Superior temporal gyrus (tissue), 1 donor: ENCODE data around the gene VARS1.
A peak's percentile ranks its signal among the peaks of the same experiment; 100 is the strongest.
"Not testable (repeated sequence)": the region's sequence is repeated elsewhere in the genome, so short reads cannot be mapped to it uniquely, and the experiment has no call there.

Experiments used
- DNase-seq: peaks from one replicate; pipeline ENCODE4 v3.0.0-alpha.2; 2016; ENCODE audit errors: extremely low spot score

The VARS1 gene

DNA sequence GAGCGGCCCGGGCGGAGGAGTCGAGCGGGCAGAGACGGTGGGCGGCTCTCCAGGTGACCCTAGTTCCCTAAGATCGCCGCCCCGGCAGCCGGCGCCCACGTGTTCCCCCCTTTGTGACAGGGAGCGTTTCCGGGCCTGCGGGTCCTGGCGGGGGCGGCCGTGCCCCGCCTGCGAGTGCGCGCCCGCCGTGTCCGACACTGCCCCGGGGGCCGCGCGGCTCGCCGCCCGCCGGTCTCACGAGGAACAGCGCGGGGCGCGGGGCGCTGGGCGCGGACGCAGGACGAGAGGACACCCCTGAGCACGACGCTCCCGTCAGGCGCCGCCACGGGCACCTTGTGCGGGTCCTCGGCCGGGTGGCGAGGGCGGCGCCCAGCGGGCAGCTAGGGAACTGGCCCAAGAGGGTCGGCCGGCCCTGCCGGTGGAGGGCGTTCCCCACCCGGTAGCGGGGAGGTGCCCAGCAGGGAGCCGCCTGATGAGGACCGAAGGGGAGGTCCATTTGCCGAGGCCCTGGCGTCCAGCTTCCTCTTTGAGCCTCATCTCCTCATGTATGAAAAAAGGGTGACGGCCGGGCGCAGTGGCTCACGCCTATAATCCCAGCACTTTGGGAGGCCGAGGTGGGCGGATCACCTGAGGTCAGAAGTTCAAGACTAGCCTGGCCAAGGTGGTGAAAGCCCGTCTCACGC lies at the start of gene VARS1:
Gene VARS1, minus strand, starts transcription at position 137 of the 683 bp plus-strand sequence. CDS start 535 bp downstream, outside the sequence.
- DNase-seq: peak; percentile 83

DNA sequence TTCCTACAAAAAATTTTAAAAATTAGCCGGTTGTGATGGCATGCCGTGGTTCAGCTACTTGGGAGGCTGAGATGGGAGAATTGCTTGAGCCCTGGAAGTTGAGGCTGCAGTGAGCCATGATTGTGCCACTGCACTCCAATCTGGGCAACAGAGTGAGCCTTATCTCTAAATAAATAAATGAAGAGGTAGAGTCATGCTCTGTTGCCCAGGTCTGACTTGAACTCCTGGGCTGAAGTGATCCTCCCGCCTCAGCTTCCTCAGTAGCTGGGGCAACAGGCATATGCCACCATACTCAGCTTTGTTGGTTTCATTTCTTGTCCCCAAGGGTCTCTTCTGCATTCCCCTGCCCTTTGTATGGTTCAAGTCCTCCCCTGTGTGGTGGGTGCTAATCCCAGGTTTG lies 49.0 kb upstream of the VARS1 start:
- no peak for DNase-seq

DNA sequence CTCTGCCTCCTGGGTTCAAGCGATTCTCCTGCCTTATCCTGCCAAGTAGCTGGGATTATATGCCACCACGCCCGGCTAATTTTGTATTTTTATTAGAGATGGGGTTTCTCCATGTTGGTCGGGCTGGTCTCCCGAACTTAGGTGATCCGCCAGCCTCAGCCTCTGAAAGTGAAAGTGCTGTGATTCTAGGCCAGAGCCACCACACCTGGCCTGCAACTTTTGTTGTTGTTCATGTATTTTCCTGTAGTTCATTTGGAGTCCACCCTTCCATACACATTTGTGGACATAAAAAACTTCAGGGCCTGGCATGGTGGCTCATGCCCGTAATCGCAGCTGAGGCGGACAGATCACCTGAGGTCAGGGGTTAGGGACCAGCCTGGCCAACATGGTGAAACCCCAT lies 46.5 kb upstream of the VARS1 start:
- no peak for DNase-seq

DNA sequence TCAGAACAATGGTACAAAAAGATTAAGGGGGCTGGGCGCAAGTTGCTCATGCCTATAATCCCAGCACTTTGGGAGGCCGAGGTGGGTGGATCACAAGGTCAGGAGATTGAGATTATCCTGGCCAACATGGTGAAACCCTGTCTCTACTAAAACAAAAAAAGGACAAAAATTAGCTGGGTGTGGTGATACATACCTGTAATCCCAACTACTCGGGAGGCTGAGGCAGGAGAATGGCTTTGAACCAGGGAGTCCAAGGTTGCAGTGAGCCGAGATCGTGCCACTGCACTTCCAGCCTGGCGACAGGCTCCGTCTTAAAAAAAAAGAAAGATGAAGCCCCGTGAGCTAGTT lies 44.2 kb upstream of the VARS1 start:
- DNase-seq: not testable (repeated sequence)

DNA sequence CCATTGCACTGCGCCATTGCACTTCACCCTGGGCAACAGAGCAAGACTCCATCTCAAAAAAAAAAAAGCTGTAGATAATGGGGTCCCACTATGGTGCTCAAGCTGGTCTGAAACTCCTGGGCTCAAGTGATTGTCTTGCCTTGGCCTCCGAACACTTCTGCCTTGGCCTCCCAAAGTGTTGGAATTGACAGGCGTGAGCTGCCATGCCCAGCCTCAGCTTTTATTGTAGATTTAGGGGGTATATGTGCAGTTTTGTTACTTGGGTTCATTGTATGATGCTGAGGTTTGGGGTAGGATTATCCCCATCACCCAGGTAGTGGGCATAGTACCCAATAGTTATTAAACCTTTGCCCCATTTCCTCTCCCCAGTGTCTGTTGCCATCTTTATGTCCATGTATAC lies 43.4 kb upstream of the VARS1 start:
- DNase-seq: no peak

DNA sequence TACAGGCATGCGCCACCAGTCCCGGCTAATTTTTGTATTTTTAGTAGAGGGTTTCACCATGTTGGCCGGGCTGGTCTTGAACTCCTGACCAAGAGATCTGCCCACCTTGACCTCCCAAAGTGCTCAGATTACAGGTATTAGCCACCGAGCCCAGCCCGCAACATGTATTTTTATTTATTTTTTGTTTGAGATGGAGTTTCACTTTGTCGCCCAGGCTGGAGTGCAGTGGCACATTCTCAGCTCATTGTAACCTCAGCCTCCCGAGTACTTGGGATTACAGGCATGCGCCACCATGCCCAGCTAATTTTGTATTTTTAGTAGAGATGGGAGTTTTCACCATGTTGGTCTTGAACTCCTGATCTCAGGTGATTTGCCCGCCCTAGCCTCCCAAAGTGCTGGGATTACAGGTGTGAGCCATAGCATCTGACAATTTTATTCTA lies 42.6 kb upstream of the VARS1 start:
- DNase-seq: not testable (repeated sequence)

DNA sequence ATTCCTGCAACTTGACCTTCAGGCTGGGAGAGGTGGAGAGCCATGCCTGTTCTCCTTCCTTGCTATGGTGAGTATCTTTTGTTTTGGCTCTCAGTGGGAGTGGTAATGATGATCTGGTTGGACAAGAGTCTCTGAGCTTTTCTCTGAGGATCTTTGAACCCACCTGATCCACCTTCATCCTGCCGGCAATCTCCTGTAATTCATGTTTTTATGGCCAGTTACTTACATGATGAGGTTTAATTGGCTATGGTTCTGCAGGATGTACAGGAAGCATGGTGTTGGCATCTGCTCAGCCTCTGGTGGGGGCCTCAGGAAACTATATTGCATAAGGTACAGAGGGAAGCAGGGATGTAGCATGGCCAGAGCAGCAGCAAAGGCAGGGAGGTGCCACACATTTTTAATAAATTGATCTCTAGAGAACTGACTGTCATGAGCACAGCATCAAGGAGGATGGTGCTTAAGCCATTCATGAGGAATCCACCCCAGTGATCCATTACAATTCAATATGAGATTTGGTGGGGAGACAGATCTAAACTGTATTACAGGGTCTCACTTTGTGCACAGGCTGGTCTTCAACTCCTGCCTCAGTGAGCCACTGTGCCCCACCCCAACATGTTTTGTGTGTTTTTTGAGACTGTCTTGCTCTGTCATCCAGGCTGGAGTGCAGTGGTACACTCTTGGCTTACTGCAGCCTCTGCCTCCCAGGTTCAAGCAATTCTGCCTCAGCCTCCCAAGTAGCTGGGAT lies 42.0 kb upstream of the VARS1 start:
- no peak for DNase-seq

DNA sequence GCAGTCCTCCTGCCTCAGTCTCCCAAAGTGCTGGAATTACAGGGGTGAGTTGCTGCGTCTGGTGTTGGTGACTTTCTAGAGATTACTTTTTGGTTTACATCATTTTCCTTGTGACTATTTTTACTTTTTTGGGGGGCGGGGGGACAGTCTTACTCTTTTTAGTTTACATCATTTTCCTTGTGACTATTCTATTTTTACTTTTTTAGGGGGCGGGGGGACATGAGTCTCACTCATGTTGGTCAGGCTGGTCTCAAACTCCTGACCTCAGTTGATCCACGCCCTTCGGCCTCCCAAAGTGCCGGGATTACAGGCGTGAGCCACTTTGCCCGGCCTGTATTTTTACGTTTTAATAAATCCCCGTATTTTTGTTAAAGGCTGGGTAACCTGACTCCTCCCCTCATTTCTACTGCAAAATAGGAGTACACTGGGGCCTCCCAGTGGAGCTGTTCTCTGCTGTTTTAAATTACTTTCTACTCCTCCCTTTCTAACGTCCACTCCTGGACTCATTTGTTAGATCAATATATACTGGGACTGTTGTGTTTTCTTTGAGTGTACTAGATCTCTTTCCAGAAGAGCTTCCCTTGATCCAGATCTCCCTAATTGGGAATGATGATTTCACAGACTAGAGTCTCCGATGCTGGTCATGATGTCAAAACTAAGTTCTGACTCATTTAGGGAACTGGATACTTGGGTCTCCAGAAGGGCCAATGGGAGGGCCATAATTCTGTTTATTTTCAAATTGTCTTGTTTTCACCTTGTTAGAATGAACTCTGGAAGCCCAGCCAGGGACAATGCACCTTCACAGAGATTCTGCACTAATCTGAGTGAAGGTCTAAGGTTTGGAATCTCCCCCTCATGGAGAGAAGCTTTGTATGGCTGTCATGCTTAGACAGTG lies 41.2 kb upstream of the VARS1 start:
- DNase-seq: no peak

DNA sequence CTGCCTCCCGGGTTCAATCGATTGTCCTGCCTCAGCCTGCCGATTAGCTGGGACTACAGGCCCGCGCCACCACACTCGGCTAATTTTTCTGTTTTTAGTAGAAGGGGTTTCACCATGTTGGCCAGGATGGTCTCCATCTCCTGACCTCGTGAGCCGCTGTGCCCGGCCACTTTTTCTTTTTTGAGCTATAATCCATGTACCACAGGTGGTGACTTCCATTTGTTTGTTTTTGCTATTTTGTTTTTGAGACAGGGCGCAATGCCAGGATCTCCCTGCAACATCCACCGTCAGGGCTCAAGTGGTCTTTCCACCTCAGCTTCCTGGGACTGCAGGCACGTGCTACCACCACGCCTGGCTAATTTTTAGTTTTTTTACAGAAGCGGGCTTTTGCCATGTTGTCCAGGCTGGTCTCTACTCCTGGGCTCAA lies 40.5 kb upstream of the VARS1 start:
- no peak for DNase-seq

DNA sequence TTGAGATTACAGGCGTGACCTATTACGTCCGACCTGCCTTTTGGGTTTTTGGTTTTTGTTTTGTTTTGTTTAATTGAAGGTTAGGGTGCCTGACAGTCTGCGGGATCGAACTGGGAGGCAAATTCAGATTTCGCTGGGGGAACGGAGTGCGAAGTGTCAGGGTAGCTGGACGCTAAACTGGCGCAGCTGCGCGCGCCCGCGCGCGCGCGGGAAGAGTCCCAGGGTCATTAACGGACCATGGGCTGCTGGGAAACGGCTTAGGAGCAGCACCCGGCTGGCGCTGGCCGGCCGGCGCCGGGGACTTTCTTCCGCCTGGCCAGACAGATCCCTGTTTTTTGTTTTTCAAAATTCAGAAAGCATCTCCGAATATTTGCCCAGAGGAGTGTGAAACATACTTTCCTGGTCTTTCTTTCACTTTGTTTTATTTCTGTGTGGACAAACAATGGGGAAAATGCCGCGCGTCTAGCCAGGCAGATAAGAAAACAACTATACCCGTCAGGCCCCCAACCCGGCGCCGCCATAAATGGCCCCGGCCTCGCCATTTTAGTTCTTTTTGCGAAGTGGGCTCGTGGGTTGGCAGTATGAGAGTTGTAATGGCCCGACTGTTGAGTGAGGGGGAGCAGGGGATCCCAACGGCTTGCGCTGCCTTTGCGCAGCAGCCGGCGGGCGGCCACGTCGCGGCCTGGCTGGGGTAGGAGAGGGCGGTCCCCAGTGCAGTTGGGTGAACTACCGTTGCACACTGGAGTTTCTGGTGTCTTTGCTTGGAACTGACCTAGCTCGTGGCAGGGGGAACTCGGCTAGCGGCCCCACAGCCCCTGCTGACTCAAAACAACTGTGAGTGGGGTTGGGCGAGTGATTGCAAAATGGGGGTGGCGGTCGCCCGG lies 39.1 kb upstream of the VARS1 start:
- peak; percentile 92 for DNase-seq

DNA sequence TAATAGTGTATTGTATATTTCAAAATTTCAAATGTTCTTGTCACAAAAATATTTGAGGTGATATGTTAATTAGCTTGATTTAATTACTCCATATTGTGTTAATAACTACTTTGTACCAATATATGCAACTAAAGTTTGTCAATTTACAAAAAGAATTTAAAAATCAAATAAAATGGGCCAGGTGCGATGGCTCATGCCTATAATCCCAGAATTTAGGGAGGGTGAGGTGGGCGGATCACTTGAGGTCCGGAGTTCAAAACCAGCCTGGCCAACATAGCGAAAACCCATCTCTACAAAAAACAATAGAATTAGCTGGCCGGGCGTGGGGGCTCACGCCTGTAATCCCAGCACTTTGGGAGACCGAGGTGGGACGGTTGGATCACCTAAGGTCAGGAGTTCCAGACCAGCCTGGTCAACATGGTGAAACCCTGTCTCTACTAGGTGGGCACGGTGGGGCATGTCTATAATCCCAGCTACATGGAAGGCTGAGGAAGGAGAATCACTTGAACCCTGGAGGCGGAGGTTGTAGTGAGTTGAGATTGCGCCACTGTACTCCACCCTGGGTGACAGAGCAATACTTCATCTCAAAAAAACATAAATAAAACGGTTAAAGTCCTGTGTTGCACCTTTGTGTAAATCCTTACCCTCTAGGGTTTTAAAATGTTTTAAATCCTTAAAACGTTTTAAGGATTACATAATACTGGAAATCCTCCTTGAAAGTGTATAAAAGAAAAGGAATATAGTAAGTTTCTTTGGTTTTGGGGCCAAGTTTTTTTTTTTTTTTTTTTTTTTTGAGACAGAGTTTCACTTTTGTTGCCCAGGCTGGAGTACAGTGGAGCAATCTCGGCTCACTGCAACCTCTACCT lies 36.0 kb upstream of the VARS1 start:
- no peak for DNase-seq

DNA sequence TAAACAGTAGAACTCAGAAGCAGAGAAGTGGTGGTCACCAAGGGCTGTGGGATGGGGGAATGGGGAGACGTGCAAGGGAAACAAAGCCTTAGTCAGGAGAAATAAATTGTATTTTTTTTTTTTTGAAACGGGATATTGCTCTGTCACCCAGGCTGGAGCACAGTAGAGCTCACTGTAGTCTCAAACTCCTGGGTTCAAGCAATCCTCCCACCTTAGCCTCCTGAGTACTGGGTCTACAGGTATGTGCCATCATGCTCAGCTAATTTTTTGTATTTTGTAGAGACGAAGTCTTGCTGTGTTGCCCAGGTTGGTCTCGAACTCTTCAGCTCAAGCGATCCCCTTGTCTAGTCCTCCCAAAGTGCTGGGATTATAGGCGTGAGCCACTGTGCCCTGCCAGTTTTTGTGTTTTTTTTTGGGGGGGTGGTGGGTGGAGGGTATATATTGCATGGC lies 35.4 kb upstream of the VARS1 start:
- DNase-seq: no peak

DNA sequence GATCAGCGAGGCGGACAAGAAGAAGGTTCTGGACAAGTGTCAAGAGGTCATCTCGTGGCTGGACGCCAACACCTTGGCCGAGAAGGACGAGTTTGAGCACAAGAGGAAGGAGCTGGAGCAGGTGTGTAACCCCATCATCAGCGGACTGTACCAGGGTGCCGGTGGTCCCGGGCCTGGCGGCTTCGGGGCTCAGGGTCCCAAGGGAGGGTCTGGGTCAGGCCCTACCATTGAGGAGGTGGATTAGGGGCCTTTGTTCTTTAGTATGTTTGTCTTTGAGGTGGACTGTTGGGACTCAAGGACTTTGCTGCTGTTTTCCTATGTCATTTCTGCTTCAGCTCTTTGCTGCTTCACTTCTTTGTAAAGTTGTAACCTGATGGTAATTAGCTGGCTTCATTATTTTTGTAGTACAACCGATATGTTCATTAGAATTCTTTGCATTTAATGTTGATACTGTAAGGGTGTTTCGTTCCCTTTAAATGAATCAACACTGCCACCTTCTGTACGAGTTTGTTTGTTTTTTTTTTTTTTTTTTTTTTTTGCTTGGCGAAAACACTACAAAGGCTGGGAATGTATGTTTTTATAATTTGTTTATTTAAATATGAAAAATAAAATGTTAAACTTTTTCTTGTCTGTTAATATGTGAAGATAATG lies 34.2 kb upstream of the VARS1 start:
- peak; percentile 92 for DNase-seq

DNA sequence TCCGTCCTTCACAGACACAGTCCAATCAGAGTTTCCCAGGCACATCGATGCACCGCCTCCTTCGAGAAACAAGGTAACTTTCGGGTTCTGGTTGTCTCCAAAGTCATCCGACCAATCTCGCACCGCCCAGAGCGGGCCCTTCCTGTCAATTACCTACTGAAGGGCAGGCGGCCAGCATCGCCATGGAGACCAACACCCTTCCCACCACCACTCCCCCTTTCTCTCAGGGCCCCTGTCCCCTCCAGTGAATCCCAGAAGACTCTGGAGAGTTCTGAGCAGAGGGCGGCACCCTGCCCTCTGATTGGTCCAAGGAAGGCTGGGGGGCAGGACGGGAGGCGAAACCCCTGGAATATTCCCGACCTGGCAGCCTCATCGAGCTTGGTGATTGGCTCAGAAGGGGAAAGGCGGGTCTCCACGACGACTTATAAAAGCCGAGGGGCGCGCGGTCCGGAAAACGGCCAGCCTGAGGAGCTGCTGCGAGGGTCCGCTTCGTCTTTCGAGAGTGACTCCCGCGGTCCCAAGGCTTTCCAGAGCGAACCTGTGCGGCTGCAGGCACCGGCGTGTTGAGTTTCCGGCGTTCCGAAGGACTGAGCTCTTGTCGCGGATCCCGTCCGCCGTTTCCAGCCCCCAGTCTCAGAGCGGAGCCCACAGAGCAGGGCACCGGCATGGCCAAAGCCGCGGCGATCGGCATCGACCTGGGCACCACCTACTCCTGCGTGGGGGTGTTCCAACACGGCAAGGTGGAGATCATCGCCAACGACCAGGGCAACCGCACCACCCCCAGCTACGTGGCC lies 31.9 kb upstream of the VARS1 start, which contains the start of gene HSPA1B:
Gene HSPA1B, plus strand, starts transcription at position 453 of the 794 bp plus-strand sequence. Its CDS starts 213 bp downstream, at position 666.
- peak; percentile 99 for DNase-seq

DNA sequence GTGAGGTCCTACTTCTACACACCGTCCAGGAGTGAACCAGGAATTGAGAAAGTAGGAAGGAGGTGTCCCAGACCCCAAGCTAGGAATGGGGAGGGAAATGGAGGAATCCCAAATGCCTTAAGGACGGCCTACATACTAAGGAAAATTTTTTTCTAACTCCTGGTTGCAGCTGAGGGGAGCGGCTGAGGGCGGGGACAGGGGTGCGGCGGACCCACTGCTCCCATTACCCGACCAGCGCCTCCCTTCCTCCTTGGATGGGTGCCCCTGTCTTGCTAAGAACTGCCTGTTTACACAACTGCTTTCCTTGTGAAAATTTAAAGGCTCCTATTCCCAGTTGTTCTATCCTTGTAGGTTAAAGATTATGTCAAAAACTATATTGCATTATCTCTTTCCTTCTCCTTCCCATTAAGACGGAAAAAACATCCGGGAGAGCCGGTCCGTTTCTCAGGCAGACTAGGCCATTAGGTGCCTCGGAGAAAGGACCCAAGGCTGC lies 31.3 kb upstream of the VARS1 start:
- no peak for DNase-seq

DNA sequence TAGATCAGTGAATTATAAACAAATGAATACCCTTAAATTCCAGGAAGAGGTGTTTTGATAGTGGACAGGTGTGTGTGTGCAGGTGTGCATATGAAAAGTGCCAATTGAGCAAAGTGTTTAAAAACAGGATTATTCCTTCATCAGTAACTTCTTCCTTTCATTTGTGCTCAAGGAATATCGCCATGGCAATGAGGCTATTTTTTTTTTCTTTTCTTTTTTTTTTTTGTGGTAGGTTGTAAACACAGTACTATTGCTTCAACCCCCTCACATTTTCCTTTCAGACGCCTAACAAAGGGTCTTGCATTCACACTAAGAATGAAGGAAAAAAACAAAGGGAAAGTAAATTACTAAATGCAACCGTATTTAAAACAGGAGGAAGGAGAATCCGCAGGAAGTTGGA lies 30.0 kb upstream of the VARS1 start:
- no peak for DNase-seq

DNA sequence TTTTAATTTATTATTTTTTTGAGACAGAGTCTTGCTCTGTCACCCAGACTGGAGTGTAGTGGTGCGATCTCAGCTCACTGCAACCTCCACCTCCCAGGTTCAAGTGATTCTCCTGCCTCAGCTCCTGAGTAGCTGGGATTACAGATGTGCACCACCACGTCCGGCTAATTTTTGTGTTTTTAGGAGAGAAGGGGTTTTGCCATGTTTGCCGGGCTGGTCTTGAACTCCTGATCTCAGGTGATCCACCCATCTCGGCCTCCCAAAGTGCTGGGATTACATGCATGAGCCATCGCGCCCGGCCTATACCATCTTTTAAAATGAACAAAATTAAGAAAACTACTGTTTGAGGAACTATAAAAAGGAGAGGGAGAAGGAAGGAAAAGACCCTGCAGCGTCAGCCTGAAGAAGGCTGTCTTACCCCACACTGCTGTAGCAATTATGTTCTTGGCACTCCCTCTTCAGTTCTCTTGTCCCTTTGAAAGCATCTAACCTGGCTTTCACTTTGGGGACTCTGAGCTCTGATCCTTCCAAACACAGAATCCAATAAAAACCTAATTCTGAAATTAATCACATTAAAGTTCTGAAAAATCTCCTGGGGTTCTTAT lies 28.1 kb upstream of the VARS1 start:
- not testable (repeated sequence) for DNase-seq
